LNCAP (cell line): ENCODE data around the gene TMEM176B.

Experiments
- TF ChIP-seq, protein P1 (sequence below): fragments of 450-650 bp; IDR thresholded peaks from 2 replicates; pipeline ENCODE4 v1.5.1; 2017; ENCODE audit warnings: mild to moderate bottlenecking

TMEM176B gene

DNA sequence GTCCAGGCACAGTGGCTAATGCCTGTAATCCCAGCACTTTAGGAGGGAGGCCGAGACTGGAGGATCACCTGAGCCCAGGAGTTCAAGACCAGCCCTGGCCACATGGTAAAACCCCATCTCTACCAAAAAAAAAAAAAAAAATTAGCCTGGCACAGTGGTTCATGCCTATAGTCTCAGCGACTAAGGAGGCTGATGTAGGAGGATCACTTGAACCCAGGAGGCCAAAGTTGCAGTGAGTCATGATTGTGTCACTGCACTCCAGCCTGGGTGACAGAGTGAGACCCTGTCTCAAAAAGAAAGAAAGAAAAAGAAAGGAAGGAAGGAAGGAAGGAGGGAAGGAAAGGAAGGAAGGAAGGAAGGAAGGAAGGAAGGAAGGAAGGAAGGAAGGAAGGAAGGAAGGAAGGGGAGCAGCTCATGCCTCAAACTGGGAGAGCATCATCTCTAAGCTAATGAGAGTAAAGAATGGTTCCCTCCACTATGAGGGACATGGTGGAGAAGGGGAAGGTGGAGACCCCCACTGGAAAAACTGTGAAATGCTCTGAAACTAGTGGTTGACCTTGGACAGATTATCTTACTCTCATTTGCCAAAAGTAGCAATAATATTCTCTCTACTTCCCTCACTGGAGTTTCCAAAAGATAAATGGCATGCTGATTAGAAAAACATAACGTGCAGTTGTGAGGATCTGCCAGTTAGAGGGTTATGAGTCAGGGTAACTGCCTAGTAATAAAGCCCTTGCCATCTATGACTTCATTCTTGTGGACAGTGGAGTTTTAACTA is 46.1 kb downstream of the TMEM176B start:
- TF ChIP-seq, protein P1, sequence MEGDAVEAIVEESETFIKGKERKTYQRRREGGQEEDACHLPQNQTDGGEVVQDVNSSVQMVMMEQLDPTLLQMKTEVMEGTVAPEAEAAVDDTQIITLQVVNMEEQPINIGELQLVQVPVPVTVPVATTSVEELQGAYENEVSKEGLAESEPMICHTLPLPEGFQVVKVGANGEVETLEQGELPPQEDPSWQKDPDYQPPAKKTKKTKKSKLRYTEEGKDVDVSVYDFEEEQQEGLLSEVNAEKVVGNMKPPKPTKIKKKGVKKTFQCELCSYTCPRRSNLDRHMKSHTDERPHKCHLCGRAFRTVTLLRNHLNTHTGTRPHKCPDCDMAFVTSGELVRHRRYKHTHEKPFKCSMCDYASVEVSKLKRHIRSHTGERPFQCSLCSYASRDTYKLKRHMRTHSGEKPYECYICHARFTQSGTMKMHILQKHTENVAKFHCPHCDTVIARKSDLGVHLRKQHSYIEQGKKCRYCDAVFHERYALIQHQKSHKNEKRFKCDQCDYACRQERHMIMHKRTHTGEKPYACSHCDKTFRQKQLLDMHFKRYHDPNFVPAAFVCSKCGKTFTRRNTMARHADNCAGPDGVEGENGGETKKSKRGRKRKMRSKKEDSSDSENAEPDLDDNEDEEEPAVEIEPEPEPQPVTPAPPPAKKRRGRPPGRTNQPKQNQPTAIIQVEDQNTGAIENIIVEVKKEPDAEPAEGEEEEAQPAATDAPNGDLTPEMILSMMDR, result peak; percentile 37; the same call in 1 of the 2 replicates

DNA sequence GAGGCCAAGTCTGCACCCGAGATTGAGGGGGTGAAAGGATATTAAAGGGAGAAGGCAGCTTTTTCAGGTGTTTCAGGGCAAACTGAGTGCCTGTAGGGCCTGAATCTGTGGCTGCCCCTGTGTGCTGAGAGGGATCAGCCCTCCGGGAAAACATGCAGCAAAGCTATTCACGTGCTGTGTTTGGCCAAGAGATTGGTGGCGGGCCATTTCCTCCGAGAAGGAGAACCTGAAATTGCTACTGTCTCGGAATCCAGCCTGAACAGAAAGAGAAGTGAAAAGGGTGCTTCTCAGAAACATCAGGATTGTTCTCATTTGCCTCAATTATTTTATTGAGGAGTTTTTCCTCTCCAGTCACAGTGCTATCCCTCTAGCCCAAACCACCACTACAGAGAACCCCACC is 46.9 kb downstream of the TMEM176B start:
- TF ChIP-seq, protein P1, result no peak

DNA sequence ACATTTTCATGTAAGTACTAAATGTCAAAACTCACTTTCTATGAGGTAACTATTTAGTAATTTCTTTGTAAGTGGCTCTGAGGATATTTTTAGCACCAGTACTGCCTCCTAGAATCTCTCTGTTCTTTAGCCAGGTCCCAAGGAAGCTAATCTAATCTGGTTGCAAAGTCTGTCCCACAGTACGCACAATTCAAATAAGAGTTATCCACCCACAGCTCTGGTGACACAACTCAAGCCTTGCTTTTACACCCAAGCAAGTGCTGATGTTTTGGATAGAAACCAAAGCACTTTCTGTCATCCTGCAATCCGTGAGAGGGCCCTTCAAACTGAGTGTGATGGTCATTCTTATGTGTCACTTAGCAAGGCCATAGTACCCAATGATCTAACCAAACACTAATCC is 48.5 kb downstream of the TMEM176B start:
- TF ChIP-seq, protein P1, result no peak

DNA sequence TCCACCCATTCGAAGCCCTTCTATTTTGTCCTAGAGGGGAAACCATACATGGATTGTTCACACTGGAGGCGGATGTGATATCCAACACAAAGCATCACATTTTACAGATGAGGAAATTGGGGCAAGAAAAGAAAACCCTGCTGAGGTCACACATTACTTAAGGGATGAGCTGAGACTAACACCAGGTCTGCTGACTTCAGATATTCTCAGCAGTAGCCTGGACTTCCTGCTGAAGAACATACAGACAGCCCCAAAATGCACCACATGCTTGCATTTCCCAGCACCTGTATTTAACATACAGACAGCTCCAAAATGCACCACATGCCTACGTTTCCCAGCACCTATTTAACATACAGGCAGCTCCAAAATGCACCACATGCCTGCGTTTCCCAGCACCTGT is 51.8 kb downstream of the TMEM176B start:
- TF ChIP-seq, protein P1, result no peak

DNA sequence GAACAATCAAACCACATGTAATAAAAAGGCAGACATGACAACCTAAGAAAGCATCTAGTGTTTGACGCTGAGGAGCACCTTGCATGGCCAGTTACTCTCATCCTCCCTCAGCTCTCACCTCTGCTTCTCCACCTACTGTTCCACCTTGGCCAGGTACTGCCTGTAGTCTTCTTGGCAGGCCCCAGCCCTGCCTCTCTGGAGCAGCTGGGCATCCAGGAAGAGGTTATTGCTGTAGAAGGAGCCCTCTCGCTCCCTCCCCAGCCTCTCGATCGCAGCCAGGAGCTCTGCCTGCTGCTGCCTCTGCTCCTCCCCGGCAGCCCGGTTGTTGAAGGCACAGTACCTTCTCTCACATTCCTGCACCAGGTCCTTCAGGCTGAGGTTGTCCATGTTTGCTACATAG is 53.2 kb downstream of the TMEM176B start:
- TF ChIP-seq, protein P1, result no peak

DNA sequence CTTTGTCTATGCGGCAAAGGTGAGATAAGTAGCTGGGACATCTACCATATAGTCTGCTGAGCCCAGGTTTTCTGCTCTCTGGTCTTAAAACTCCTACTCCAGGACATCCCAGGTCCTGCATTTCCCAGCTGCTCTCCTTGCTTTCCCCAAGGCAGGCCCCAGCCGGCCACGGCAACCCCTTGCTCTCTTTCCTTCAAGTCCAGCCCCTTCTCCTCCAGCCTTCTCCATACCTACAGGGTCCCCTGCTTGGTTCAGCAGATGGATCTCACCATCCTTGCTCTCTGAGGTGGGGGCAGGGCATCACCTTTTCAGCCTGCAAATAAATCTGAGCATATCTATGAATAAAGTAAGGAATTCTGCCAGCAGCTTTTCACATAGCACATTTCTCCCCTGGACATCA is 54.3 kb downstream of the TMEM176B start:
- TF ChIP-seq, protein P1, result no peak

DNA sequence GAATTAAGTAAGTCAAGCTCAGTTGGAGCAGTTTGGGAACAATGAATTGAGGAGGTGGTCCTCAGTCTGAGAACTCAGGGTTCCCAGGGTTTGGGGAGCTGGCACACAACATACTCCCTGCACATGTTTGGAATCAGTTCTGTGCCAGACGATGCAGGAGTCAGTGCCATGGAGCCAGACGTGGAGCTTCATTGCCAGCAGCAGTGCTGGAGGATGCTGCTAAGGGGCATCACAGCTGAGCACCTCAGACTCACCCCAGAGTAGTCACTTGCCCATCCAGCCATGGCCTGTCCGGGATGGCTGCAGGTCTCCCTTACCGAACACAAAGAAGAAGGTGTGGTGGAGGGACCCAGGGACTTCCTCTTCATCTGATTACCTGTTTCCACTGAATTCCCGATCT is 55.1 kb downstream of the TMEM176B start:
- TF ChIP-seq, protein P1, result no peak
